OCI-LY1 (cell line): Measurements from ENCODE around the gene UCN3.

Experiments used
- H2AFZ ChIP-seq: fragments of 200-600 bp; sonication (generic), shearing (Covaris generic); 2 replicates; pipeline ENCODE4 v1.6.0; 2014; ENCODE audit warnings: antibody characterized with exemption, mild to moderate bottlenecking, low read length
- H3F3A ChIP-seq: fragments of 200-600 bp; sonication (generic), shearing (Covaris generic); 2 replicates; pipeline ENCODE4 v1.6.0; 2014; ENCODE audit warnings: mild to moderate bottlenecking, antibody characterized with exemption, low read length, moderate library complexity; ENCODE audit not compliant: insufficient read depth
- H3K27ac ChIP-seq: fragments of 200-600 bp; sonication (generic); 2 replicates; pipeline ENCODE4 v1.5.1; 2014; ENCODE audit warnings: low read length, mixed run types, mild to moderate bottlenecking, low read depth; ENCODE audit not compliant: poor library complexity, severe bottlenecking
- H3K27me3 ChIP-seq: fragments of 200-600 bp; sonication (generic); 2 replicates; pipeline ENCODE4 v1.6.0; 2014; ENCODE audit warnings: antibody characterized with exemption, mild to moderate bottlenecking, low read length, moderate library complexity; ENCODE audit not compliant: insufficient read depth
- H3K36me3 ChIP-seq: fragments of 200-600 bp; sonication (generic); 2 replicates; pipeline ENCODE4 v1.6.1; 2014; ENCODE audit warnings: mild to moderate bottlenecking, antibody characterized with exemption, low read length, moderate library complexity, mixed read lengths; ENCODE audit not compliant: insufficient read depth
- H3K4me1 ChIP-seq: fragments of 200-600 bp; sonication (generic); 2 replicates; pipeline ENCODE4 v1.5.1; 2014; ENCODE audit warnings: mild to moderate bottlenecking, low read length, moderate library complexity; ENCODE audit not compliant: insufficient read depth, severe bottlenecking
- H3K4me2 ChIP-seq: fragments of 200-600 bp; sonication (generic), shearing (Covaris generic); 2 replicates; pipeline ENCODE4 v1.6.1; 2014; ENCODE audit warnings: low read length
- H3K4me3 ChIP-seq: fragments of 200-600 bp; sonication (generic); 2 replicates; pipeline ENCODE4 v1.5.1; 2014; ENCODE audit warnings: low read length, low read depth, mild to moderate bottlenecking, mixed read lengths; ENCODE audit not compliant: poor library complexity, severe bottlenecking
- H3K79me2 ChIP-seq: fragments of 200-600 bp; shearing (Covaris generic); 2 replicates; pipeline ENCODE4 v1.6.1; 2016; ENCODE audit warnings: mixed run types, low read length, mixed read lengths; ENCODE audit not compliant: insufficient read depth
- H3K9ac ChIP-seq: fragments of 200-600 bp; sonication (generic), shearing (Covaris generic); 2 replicates; pipeline ENCODE4 v1.6.1; 2014; ENCODE audit warnings: mild to moderate bottlenecking, low read length, mixed read lengths
- H3K9me2 ChIP-seq: fragments of 200-600 bp; sonication (generic), shearing (Covaris generic); 2 replicates; pipeline ENCODE4 v1.6.1; 2014; ENCODE audit warnings: low read depth, mild to moderate bottlenecking, low read length, mixed read lengths
- H3K9me3 ChIP-seq: fragments of 200-600 bp; shearing (Covaris generic); 2 replicates; pipeline ENCODE4 v1.6.1; 2014; ENCODE audit warnings: low read length, mixed read lengths
- H4K20me1 ChIP-seq: fragments of 200-600 bp; sonication (generic), shearing (Covaris generic); 2 replicates; pipeline ENCODE4 v1.6.0; 2016; ENCODE audit warnings: mild to moderate bottlenecking, low read length; ENCODE audit not compliant: insufficient read depth
- CTCF ChIP-seq: fragments of 200-600 bp; sonication (generic), shearing (Covaris generic); IDR thresholded peaks from 2 replicates; pipeline ENCODE4 v1.5.1; 2017; ENCODE audit warnings: mild to moderate bottlenecking, antibody characterized with exemption, low read length, moderate library complexity, mixed read lengths
- EZH2 ChIP-seq: fragments of 200-600 bp; sonication (generic), shearing (Covaris generic); IDR thresholded peaks from 2 replicates; pipeline ENCODE4 v1.8.0; 2017; ENCODE audit warnings: borderline replicate concordance, mixed run types, mild to moderate bottlenecking, antibody characterized with exemption, low read length, moderate library complexity, mixed read lengths

Gene UCN3

GRCh38 chr10:5344746-5345145, 20.0 kb upstream of the UCN3 start:
- H4K20me1 ChIP-seq = no peaks in the 10 kb centered on the region
- H2AFZ ChIP-seq = no peak overlapping the region
- H3K4me1 ChIP-seq = no peaks in the 10 kb centered on the region
- no peak overlapping the region for H3K27ac ChIP-seq
- H3K36me3 ChIP-seq = no peaks in the 10 kb centered on the region
- H3F3A ChIP-seq = no peaks in the 10 kb centered on the region
- no peak overlapping the region for H3K4me2 ChIP-seq
- H3K9me2 ChIP-seq = no peaks in the 10 kb centered on the region
- no peak for TF ChIP-seq CTCF
- no peak for TF ChIP-seq EZH2
- H3K27me3 ChIP-seq = no peaks in the 10 kb centered on the region
- H3K9ac ChIP-seq = no peak overlapping the region
- no peaks in the 10 kb centered on the region for H3K79me2 ChIP-seq
- H3K4me3 ChIP-seq = no peak overlapping the region
- H3K9me3 ChIP-seq = no peaks in the 10 kb centered on the region

- H3K9me3 ChIP-seq = no peaks in the 10 kb centered on the region
- H3K9me2 ChIP-seq = no peaks in the 10 kb centered on the region
- H3K36me3 ChIP-seq = no peaks in the 10 kb centered on the region
- H3K27me3 ChIP-seq = no peaks in the 10 kb centered on the region
- H2AFZ ChIP-seq = no peak overlapping the region
- H3K27ac ChIP-seq = no peak overlapping the region
- no peaks in the 10 kb centered on the region for H3F3A ChIP-seq
- no peaks in the 10 kb centered on the region for H3K4me1 ChIP-seq
- no peaks in the 10 kb centered on the region for H3K79me2 ChIP-seq
- H3K4me2 ChIP-seq = no peak overlapping the region
- no peak overlapping the region for H3K4me3 ChIP-seq
- H3K9ac ChIP-seq = no peak overlapping the region
- H4K20me1 ChIP-seq = no peaks in the 10 kb centered on the region
- no peak for TF ChIP-seq CTCF
- TF ChIP-seq EZH2 = no peak
These were observed 17.9 kb upstream of the UCN3 start for GRCh38 chr10:5346881-5347280.

GRCh38 chr10:5349362-5349761, 15.4 kb upstream of the UCN3 start:
- Histone ChIP-seq H3K27me3 (no peaks in the 10 kb centered on the region), H3K9me3 (no peaks in the 10 kb centered on the region), H3K4me2 (no peak overlapping the region), H3K4me3 (no peak overlapping the region), H3K9ac (no peak overlapping the region), H2AFZ (no peak overlapping the region), H3K79me2 (no peaks in the 10 kb centered on the region), H3F3A (no peaks in the 10 kb centered on the region), H3K27ac (no peak overlapping the region), H3K9me2 (no peaks in the 10 kb centered on the region), H3K4me1 (no peaks in the 10 kb centered on the region), H4K20me1 (no peaks in the 10 kb centered on the region), H3K36me3 (no peaks in the 10 kb centered on the region)
- TF ChIP-seq EZH2 = no peak
- no peak for TF ChIP-seq CTCF
